OCI-LY7 (cell line): ENCODE measurements around the gene SUV39H1.

ENCODE experiments used
- CTCF ChIP-seq: fragments of 200-600 bp; sonication (generic); conservative IDR thresholded peaks from 2 replicates; pipeline ENCODE4 v1.5.1; 2014; ENCODE audit warnings: mild to moderate bottlenecking, antibody characterized with exemption, low read length, moderate library complexity, mixed read lengths
- EZH2phosphoT487 ChIP-seq: fragments of 200-600 bp; sonication (generic); IDR thresholded peaks from 2 replicates; pipeline ENCODE4 v1.6.1; 2018; ENCODE audit warnings: low read depth, borderline replicate concordance, mild to moderate bottlenecking, mixed run types, antibody characterized with exemption, low read length, moderate library complexity, mixed read lengths

- TF ChIP-seq CTCF (no peak), EZH2phosphoT487 (no peak)
Measured at GRCh38 chrX:48711162-48711928, 14.8 kb downstream of the SUV39H1 start.
